Gastroesophageal sphincter (tissue), 2 donors: ENCODE data around the gene DPYD.

Source experiments
- POLR2A ChIP-seq, 2 donors: fragments of 450-650 bp; IDR thresholded peaks; one replicate each; pipeline ENCODE4 v1.6.1; 2017; ENCODE audit warnings: antibody characterized with exemption in 2 of 2, mild to moderate bottlenecking in 2 of 2, moderate library complexity in 1 of 2
- POLR2AphosphoS5 ChIP-seq: sonication (generic); formaldehyde crosslinking; IDR thresholded peaks from one replicate; pipeline ENCODE4 v1.6.1; 2017; ENCODE audit warnings: antibody characterized with exemption

GRCh38 chr1:97042551-97042950 lies 878.3 kb downstream of the DPYD start:
- TF ChIP-seq POLR2AphosphoS5 (no peak), POLR2A (IDR thresholded peaks at IDR 0.05) (no peak)
